ENCODE measurements around the gene IP6K3. TPM values are rescaled to one million over a fixed set of nuclear protein-coding genes. Genes with fewer than 3 reads are reported as not detected.

IP6K3 gene
- total RNA-seq, 1 donor: 6.0 TPM

GRCh38 chr6:33677689-33678088 lies 69.0 kb downstream of the IP6K3 start:
- no peak for DNase-seq (ENCODE audit: low read depth)
- H3K4me3 ChIP-seq (ENCODE audit: low read depth, low read length): no peak overlapping the region
- no peak for TF ChIP-seq CTCF (IDR thresholded peaks at IDR 0.05; ENCODE audit: insufficient read depth, low read depth, low read length)

- no peak for DNase-seq (ENCODE audit: low read depth)
- H3K4me3 ChIP-seq (ENCODE audit: low read depth, low read length): no peak overlapping the region
- no peak for TF ChIP-seq CTCF (IDR thresholded peaks at IDR 0.05; ENCODE audit: insufficient read depth, low read depth, low read length)
Measured at GRCh38 chr6:33677143-33677660, 69.5 kb downstream of the IP6K3 start.

DNA sequence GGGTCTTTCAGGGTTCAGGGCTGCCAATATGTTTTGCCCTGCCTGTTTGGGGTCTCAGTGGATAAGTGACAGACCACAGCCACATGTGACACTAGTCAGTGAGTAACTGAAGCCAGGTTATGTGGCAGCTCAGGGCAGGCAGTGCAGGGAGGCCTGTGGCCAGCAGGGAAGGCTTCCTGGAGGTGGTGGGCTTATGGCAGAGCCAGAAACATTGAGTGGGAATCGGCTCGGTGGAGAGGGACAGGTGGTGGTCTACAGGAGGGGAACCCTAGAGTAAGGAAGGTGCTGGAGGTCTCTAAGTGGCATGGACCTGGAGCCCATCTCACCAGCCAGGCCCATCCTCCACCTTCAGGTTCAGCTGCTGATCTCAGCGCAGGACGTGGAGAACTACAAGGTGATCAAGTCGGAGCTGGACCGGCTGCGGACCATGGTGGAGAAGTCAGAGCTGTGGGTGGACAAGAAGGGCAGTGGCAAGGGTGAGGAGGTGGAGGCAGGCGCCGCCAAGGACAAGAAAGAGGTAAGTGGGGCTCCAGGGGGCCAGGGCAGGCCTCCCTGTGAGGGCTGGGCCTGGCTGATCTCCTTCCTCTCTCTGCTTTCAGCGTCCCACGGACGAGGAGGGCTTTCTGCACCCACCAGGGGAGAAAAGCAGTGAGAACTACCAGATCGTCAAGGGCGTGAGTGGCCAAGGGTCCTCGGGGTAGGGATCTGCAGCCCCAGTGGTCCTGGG lies 70.1 kb downstream of the IP6K3 start:
- no peak overlapping the region for H3K4me3 ChIP-seq (ENCODE audit: low read depth, low read length)
- no peak for TF ChIP-seq CTCF (IDR thresholded peaks at IDR 0.05; ENCODE audit: insufficient read depth, low read depth, low read length)
- DNase-seq (ENCODE audit: low read depth): no peak

GRCh38 chr6:33675968-33676367 lies 70.7 kb downstream of the IP6K3 start:
- TF ChIP-seq CTCF (IDR thresholded peaks at IDR 0.05; ENCODE audit: insufficient read depth, low read depth, low read length): no peak
- DNase-seq (ENCODE audit: low read depth): no peak
- H3K4me3 ChIP-seq (ENCODE audit: low read depth, low read length): no peak overlapping the region

- no peak for DNase-seq (ENCODE audit: low read depth)
- H3K4me3 ChIP-seq (ENCODE audit: low read depth, low read length): no peak overlapping the region
- TF ChIP-seq CTCF (IDR thresholded peaks at IDR 0.05; ENCODE audit: insufficient read depth, low read depth, low read length): no peak
Measured at GRCh38 chr6:33673851-33674250, 72.9 kb downstream of the IP6K3 start.

DNA sequence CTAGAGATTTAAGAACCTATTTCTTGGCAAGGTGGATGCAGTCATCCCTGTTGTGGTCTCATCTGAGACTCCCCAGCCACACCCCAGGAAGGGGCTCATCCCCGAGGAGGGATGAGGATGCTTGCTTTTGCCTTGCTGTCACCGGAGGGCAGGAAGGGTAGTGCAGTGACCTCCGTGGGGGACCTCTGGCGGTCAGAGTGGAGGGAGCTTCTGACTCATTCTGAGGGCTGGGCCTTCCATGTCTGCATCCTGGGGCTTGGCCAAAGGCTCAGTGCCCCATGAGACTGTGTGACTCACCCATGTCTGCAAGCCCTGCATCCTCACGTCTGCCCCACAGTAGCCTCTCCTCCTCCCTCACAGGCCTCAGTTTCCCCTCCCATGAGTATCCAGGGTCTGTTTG lies 73.9 kb downstream of the IP6K3 start:
- no peak overlapping the region for H3K4me3 ChIP-seq (ENCODE audit: low read depth, low read length)
- peak; percentile 95 for DNase-seq (ENCODE audit: low read depth)
- peak; percentile 63 for TF ChIP-seq CTCF (IDR thresholded peaks at IDR 0.05; ENCODE audit: insufficient read depth, low read depth, low read length)

- no peak for DNase-seq (ENCODE audit: low read depth)
- H3K4me3 ChIP-seq (ENCODE audit: low read depth, low read length): no peak overlapping the region
- TF ChIP-seq CTCF (IDR thresholded peaks at IDR 0.05; ENCODE audit: insufficient read depth, low read depth, low read length): no peak
Measured at GRCh38 chr6:33671744-33672072, 75.0 kb downstream of the IP6K3 start.

Data from fibroblast of villous mesenchyme (primary cell).